Neuronal stem cell (in vitro differentiated cells): ENCODE data around the gene ALG3.

Experiments
- DNase-seq: peaks from one replicate; pipeline ENCODE4 v3.0.0-alpha.2; 2013; ENCODE audit warnings: low spot score
- H2AFZ ChIP-seq: one replicate; pipeline ENCODE4 v1.6.1; 2013; ENCODE audit warnings: mild to moderate bottlenecking, low read length, inconsistent platforms
- H2AK5ac ChIP-seq: 2 replicates; pipeline ENCODE4 v1.6.1; 2013; ENCODE audit warnings: low read depth, mild to moderate bottlenecking, inconsistent platforms, low read length, moderate library complexity, mixed read lengths
- H2BK120ac ChIP-seq: 2 replicates; pipeline ENCODE4 v1.6.1; 2013; ENCODE audit warnings: low read depth, mild to moderate bottlenecking, inconsistent platforms, low read length, moderate library complexity, mixed read lengths
- H2BK12ac ChIP-seq: one replicate; pipeline ENCODE4 v1.6.1; 2013; ENCODE audit warnings: low read length, inconsistent platforms
- H2BK15ac ChIP-seq: 2 replicates; pipeline ENCODE4 v1.6.1; 2013; ENCODE audit warnings: mild to moderate bottlenecking, low read length, inconsistent platforms, mixed read lengths
- H2BK5ac ChIP-seq: one replicate; pipeline ENCODE4 v1.6.1; 2013; ENCODE audit warnings: inconsistent platforms, mild to moderate bottlenecking, low read length, moderate library complexity
- H3K14ac ChIP-seq: one replicate; pipeline ENCODE4 v1.6.1; 2013; ENCODE audit warnings: low read length, inconsistent platforms
- H3K18ac ChIP-seq: 2 replicates; pipeline ENCODE4 v1.6.1; 2013; ENCODE audit warnings: low read length, inconsistent platforms
- H3K23ac ChIP-seq: 2 replicates; pipeline ENCODE4 v1.6.1; 2013; ENCODE audit warnings: low read depth, mild to moderate bottlenecking, mixed read lengths, low read length, inconsistent platforms; ENCODE audit not compliant: poor library complexity
- H3K27ac ChIP-seq: replicated peaks from 3 replicates; pipeline ENCODE4 v1.5.1; 2013; ENCODE audit warnings: low read length, inconsistent platforms
- H3K27me3 ChIP-seq, 3 experiments: 2 replicates each; pipeline ENCODE4 v1.6.1; 2013; ENCODE audit warnings: low read length in 3 of 3, mild to moderate bottlenecking in 2 of 3, inconsistent platforms in 1 of 3, low read depth in 1 of 3, mixed read lengths in 1 of 3, moderate library complexity in 1 of 3; ENCODE audit not compliant: control insufficient read depth in 3 of 3, insufficient read depth in 3 of 3
- H3K36me3 ChIP-seq, 2 donors: replicated peaks in 1 of 2; 2 replicates each; pipeline ENCODE4 v1.6.1; 2013; ENCODE audit warnings: low read length in 2 of 2; ENCODE audit not compliant: control insufficient read depth in 2 of 2, insufficient read depth in 2 of 2
- H3K4ac ChIP-seq: 2 replicates; pipeline ENCODE4 v1.6.1; 2013; ENCODE audit warnings: inconsistent platforms, mild to moderate bottlenecking, low read length, moderate library complexity
- H3K4me1 ChIP-seq, 2 donors: 1 replicate in 1 of 2; 2 replicates in 1 of 2; pipeline ENCODE4 v1.6.1; 2013; ENCODE audit warnings: low read length in 2 of 2, low read depth in 1 of 2; ENCODE audit not compliant: control insufficient read depth in 2 of 2, insufficient read depth in 1 of 2
- H3K4me2 ChIP-seq: one replicate; pipeline ENCODE4 v1.6.1; 2013; ENCODE audit warnings: mild to moderate bottlenecking, low read length, inconsistent platforms; ENCODE audit not compliant: insufficient read depth, poor library complexity, severe bottlenecking
- H3K4me3 ChIP-seq, 2 donors: 2 replicates each; pipeline ENCODE4 v1.5.1; 2013; ENCODE audit warnings: low read length in 2 of 2, mild to moderate bottlenecking in 2 of 2, inconsistent platforms in 1 of 2, moderate library complexity in 1 of 2
- H3K79me1 ChIP-seq: one replicate; pipeline ENCODE4 v1.6.1; 2013; ENCODE audit warnings: low read depth, mild to moderate bottlenecking, inconsistent platforms, low read length, moderate library complexity
- H3K9ac ChIP-seq: one replicate; pipeline ENCODE4 v1.6.1; 2013; ENCODE audit warnings: mild to moderate bottlenecking, low read depth, low read length, inconsistent platforms; ENCODE audit not compliant: poor library complexity
- H3K9me3 ChIP-seq, 2 donors: replicated peaks in 1 of 2; 2 replicates each; pipeline versions ENCODE3 to v1.6.1; 2013; ENCODE audit warnings: low read length in 2 of 2, mild to moderate bottlenecking in 2 of 2, inconsistent platforms in 1 of 2, low read depth in 1 of 2, mixed read lengths in 1 of 2, moderate library complexity in 1 of 2; ENCODE audit not compliant: control insufficient read depth in 2 of 2, insufficient read depth in 1 of 2
- H4K8ac ChIP-seq: one replicate; pipeline ENCODE4 v1.6.1; 2013; ENCODE audit warnings: low read depth, mild to moderate bottlenecking, inconsistent platforms, low read length, moderate library complexity
- H4K91ac ChIP-seq: one replicate; pipeline ENCODE4 v1.6.1; 2013; ENCODE audit warnings: low read length, low read depth, mild to moderate bottlenecking, inconsistent platforms; ENCODE audit not compliant: poor library complexity
- WGBS, 2 donors: extraction: QIAGEN DNeasy Blood & Tissue Kit; methylation state at CpG; one replicate each; pipeline ENCODE4 v1.1.7; 2013; ENCODE audit warnings: missing lambda C conversion rate in 2 of 2, mixed read lengths in 1 of 2; ENCODE audit not compliant: insufficient read length in 2 of 2, insufficient replicate concordance in 1 of 2; ENCODE audit errors: extremely low coverage in 2 of 2; 5-methylcytosine and 5-hydroxymethylcytosine counted together

The ALG3 gene

DNA sequence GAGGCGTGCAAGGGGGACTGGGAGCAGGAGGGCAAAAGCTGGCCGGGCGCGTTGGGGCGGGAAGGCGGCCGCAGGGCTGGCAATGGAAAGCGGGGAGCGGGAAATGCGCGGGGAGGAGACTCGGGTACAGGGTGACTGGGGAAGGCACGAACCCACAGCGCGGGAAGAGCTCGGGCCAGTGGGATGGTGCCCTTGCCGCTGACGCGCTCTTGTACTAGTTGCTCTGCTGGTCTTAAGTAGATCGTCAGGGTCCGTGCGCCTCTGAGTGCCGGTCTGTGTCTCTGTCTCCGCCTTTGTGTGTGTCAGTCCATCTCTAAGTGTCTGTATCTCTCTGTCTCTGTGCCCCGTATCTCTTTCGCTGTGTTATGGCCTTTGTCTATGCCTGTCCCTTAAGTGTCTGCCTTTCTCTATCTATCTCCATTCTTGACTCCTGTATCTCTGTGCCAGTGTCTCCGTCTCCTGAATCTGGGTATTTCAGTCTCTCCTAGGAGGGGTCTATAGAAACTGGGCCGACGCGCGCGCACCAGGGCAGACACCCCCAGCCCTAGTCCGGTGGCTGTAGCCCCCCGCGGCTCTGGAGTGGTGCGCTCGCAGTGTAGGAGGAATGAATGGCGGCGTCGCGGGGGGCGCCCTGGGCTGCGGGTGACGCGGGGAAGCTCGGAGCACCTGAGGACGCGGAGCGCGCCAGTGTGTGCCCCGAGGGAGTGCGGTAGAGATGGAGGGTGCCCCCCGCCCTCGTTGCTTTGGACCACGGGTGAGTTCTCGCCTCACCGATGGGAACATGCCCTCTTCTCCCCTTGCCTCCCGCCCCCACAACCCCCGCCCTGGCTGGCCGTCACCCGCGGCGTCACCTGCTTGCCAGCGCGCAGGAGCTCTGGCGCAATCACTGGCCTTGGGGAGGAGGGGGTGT lies 13.3 kb upstream of the ALG3 start:
- Histone ChIP-seq H3K4me1 (peaks cover 10 to 12% of the 10 kb centered on the region in 2 donors), H2AFZ (peak overlapping the region; percentile 90), H3K23ac (peak overlapping the region; percentile 35), H4K8ac (no peak overlapping the region), H2AK5ac (no peak overlapping the region), H2BK120ac (no peak overlapping the region), H3K4me3 (peak overlapping the region; percentile 56 to 82), H3K14ac (no peak overlapping the region), H3K18ac (peak overlapping the region; percentile 91), H2BK15ac (no peak overlapping the region), H3K27ac (no peak overlapping the region), H2BK5ac (no peak overlapping the region), H4K91ac (no peak overlapping the region), H3K27me3 (peaks cover 21 to 46% (median 42%) of the 10 kb centered on the region in 3 experiments), H3K9me3 (no peaks in the 10 kb centered on the region), H3K4me2 (peak overlapping the region; percentile 84), H3K36me3 (no peaks in the 10 kb centered on the region), H3K79me1 (peaks cover 4% of the 10 kb centered on the region), H3K4ac (no peak overlapping the region), H3K9ac (peak overlapping the region; percentile 80), H2BK12ac (peak overlapping the region; percentile 58)
- no peak for DNase-seq
- no CpG with 5 or more reads among the region's 66 CpGs for WGBS, 2 donors

DNA sequence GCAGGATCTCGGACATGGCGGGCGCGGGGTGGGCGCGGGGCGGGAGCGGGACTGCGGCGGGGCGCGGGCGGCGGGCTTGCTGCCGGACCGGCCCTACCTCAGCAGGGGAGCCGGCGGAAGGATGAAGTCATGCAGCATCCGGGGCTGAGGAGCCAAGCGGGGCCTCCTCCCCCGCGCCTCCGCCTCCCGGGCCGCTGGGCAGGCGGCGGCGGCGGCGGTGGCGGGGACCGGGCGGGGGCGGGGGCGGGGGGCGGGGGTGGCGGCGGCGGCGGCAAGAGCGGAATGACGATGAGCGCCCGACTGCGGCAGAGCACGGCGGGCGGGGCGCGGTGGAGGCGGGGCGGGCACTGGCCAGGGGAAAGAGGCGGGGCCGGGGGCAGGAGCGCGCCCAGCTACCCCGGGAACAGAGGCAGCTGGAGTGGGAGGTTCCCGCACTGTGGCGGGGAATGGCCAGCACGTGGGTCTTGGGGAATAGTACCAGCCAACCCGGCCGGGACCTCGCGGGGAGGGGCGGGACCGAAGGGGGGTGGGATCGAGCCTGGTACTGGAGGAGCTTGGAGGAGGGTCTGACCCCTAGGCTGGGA lies 12.6 kb upstream of the ALG3 start, which contains the start of gene CAMK2N2:
CAMK2N2 (minus strand) TSS at position 284 of the 584 bp plus-strand sequence; CDS start at position 16, 268 bp downstream.
- Histone ChIP-seq H3K18ac (peak within 1 kb of the TSS; percentile 91), H2AFZ (peak within 1 kb of the TSS; percentile 98), H3K27me3 (peaks cover 21 to 46% (median 42%) of the 10 kb centered on the region in 3 experiments), H3K9ac (peak within 1 kb of the TSS; percentile 80), H3K4me2 (peak within 1 kb of the TSS; percentile 93), H2AK5ac (no peak within 1 kb of the TSS), H2BK15ac (no peak within 1 kb of the TSS), H3K27ac (no peak within 1 kb of the TSS), H4K8ac (no peak within 1 kb of the TSS), H3K4me1 (peaks cover 10 to 12% of the 10 kb centered on the region in 2 donors), H3K36me3 (no peaks in the 10 kb centered on the region), H3K4me3 (peak within 1 kb of the TSS; percentile 56 to 82), H2BK12ac (peak within 1 kb of the TSS; percentile 58), H3K23ac (peak within 1 kb of the TSS; percentile 65), H4K91ac (no peak within 1 kb of the TSS), H3K14ac (no peak within 1 kb of the TSS), H3K79me1 (peaks cover 4% of the 10 kb centered on the region), H3K4ac (no peak within 1 kb of the TSS), H3K9me3 (no peaks in the 10 kb centered on the region), H2BK120ac (no peak within 1 kb of the TSS), H2BK5ac (peak within 1 kb of the TSS; percentile 87)
- DNase-seq, result peak; percentile 56
- no CpG with 5 or more reads among the region's 67 CpGs for WGBS, 2 donors

DNA sequence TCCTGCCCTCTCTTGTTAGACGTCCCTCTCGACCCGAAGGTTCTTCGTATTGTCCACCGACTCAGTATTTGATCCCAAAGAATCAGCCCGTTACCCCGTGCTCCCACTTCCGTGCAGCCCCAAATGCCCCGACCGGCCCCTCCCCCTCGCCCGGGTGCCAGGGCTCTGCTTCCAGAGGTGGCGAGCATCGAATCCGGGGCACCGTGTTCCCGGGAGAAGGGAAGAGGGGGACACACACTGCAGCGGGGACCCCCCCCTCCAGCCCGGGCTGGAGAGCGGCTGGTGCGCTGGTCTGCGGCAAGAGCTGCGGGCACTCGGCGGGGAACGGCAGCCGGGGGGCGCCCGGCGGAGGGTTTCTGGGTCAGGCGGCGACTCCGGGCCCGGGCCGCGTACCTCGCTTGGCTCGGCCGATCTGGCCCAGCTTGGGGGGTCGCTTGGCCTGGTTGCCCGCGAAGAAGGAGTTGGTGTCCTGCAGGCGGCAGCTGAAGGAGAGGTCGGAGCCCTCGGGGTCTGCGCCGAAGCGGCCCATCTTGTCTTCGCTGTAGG lies 12.0 kb upstream of the ALG3 start:
- Histone ChIP-seq H3K27ac (no peak overlapping the region), H2BK15ac (no peak overlapping the region), H2AFZ (peak overlapping the region; percentile 98), H2BK12ac (no peak overlapping the region), H3K79me1 (peaks cover 4% of the 10 kb centered on the region), H3K27me3 (peaks cover 21 to 46% (median 42%) of the 10 kb centered on the region in 3 experiments), H2BK120ac (no peak overlapping the region), H2AK5ac (no peak overlapping the region), H3K36me3 (no peaks in the 10 kb centered on the region), H3K18ac (peak overlapping the region; percentile 38), H3K14ac (no peak overlapping the region), H3K23ac (peak overlapping the region; percentile 65), H3K4me3 (peak overlapping the region; percentile 56 to 82), H4K8ac (no peak overlapping the region), H3K4me1 (peaks cover 10 to 12% of the 10 kb centered on the region in 2 donors), H2BK5ac (peak overlapping the region; percentile 87), H3K9me3 (no peaks in the 10 kb centered on the region), H3K4ac (no peak overlapping the region), H3K9ac (peak overlapping the region; percentile 77), H3K4me2 (peak overlapping the region; percentile 93), H4K91ac (no peak overlapping the region)
- no CpG with 5 or more reads among the region's 49 CpGs for WGBS, 2 donors
- DNase-seq, result no peak
